Aorta (tissue), 5 donors: ENCODE results near the gene SRSF12. TPM values are rescaled to one million over a fixed set of nuclear protein-coding genes. Genes with fewer than 3 reads are reported as not detected.

ENCODE experiments used
- ATAC-seq: fragments of 200-7000 bp; cut with Tn5 transposase; one replicate; pipeline ENCODE4 v1.9.1; 2022; ENCODE audit warnings: moderate library complexity; ENCODE audit not compliant: low FRiP score
- DNase-seq, 2 donors: peaks; one replicate each; pipeline ENCODE4 v3.0.0-alpha.2; 2020
- H3K27ac ChIP-seq, 2 donors: one replicate each; pipeline ENCODE4 v1.5.1; 2013; ENCODE audit warnings: low read length in 2 of 2, mild to moderate bottlenecking in 2 of 2, moderate library complexity in 2 of 2, control low read depth in 1 of 2, inconsistent platforms in 1 of 2, low read depth in 1 of 2
- H3K27me3 ChIP-seq, 2 donors: one replicate each; pipeline ENCODE4 v1.6.1; 2013; ENCODE audit warnings: control low read depth in 1 of 2, low read length in 1 of 2, mild to moderate bottlenecking in 1 of 2, moderate library complexity in 1 of 2; ENCODE audit not compliant: insufficient read depth in 2 of 2, control insufficient read depth in 1 of 2
- H3K36me3 ChIP-seq, 2 donors: one replicate each; pipeline ENCODE4 v1.6.1; 2013; ENCODE audit warnings: control low read depth in 1 of 2, low read length in 1 of 2, mild to moderate bottlenecking in 1 of 2; ENCODE audit not compliant: insufficient read depth in 2 of 2, control insufficient read depth in 1 of 2
- H3K4me1 ChIP-seq, 2 donors: one replicate each; pipeline ENCODE4 v1.6.1; 2013; ENCODE audit warnings: low read length in 2 of 2, control low read depth in 1 of 2, mild to moderate bottlenecking in 1 of 2, moderate library complexity in 1 of 2; ENCODE audit not compliant: insufficient read depth in 2 of 2, control insufficient read depth in 1 of 2
- H3K4me3 ChIP-seq, 2 donors: one replicate each; pipeline ENCODE4 v1.5.1; 2013; ENCODE audit warnings: low read length in 2 of 2, control low read depth in 1 of 2, mild to moderate bottlenecking in 1 of 2
- H3K9me3 ChIP-seq: one replicate; pipeline ENCODE4 v1.6.1; 2013; ENCODE audit warnings: mild to moderate bottlenecking, low read length; ENCODE audit not compliant: control insufficient read depth
- WGBS, 2 donors: extraction: QIAGEN DNeasy Blood & Tissue Kit; methylation state at CpG; one replicate each; pipeline ENCODE4 v1.1.7; 2013; 5-methylcytosine and 5-hydroxymethylcytosine counted together
- intact Hi-C, 2 donors: fragments of 100-400 bp; cut with DNase I; formaldehyde crosslinking; loops; one replicate each; pipeline versions ENCODE4 v1.14.2 to v1.15.0; 2022
- polyA plus RNA-seq, 2 donors: library from polyadenylated mRNA; stranded (reverse); fragments of 200-250 nt; gene quantifications; one replicate each; pipeline ENCODE4 v1.2.3, GENCODE V29; 2013
- total RNA-seq, 2 donors: library from RNA; stranded (reverse); fragmentation: NEBNext Ultra II Directional; extraction: Animal tissue kit (Norgen Biotek cat#: 25700); gene quantifications; one replicate each; pipeline ENCODE4 v1.2.1, GENCODE V29; 2021
- donor health status: healthy with polysubstance abuse.
- donor health status: Bipolar disorder and iron deficiency.
- donor health status: DM: no; HTN: no; CAD: no.
- donor health status: DM: no; HTN: no; CAD: no.
- donor health status: DM: yes; HTN: yes; CAD: no.

The SRSF12 gene
- total and polyA plus RNA-seq, 4 donors, result 0.25 to 1.9 (median 0.98) TPM

DNA sequence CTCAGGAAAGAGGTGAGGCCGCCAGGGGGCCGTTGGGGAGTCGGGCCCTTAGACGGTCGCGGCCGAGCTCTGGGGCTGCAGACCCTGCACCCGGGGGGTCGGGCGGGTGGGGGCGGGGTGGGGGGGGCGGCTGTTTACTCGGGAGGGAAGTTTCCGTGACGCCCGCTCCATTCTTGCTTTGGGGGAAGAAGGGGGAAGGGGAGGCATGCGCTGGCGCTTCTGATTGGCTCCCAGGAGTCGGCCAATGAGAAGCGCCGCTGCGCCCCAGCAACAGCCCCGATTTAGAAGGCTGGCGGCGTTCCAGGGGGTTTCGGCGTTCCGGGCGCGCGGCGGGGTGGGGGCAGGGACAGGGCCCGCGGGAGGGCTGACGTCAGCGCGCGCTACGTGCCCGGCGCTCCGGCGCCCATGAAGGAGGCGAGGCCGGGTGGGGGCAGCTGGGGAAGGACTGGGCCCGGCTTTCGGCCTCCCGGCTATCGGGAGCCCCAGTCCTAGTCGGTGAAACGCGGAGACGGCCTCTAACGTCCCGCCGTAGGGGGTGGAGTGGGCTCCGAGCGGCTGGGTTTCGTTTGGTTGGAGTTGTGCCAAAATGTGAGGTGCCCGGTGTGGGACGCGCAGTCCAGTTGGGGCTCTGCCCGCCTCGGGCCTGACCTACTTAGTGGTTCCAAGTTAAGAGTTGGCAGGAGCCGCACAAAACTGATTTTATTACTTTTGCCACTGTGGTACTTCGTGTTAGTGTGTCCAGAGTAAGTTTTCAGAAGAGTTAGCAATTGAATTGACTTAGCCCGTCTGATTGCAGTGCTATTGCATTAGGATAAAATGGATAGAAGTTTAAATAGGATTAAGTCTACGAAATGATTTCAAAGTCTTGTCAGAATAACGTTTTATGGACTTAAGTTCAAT lies 36.2 kb downstream of the SRSF12 start:
- H3K27me3 ChIP-seq, result no peaks in the 10 kb centered on the region
- H3K9me3 ChIP-seq, result no peaks in the 10 kb centered on the region
- peak overlapping the region; percentile 99 to 100 for H3K27ac ChIP-seq
- intact Hi-C loops, result loop anchor here (2.0 to 5.0 kb wide), 7 partner anchors 17 to 271 kb away; partner anchors contain the start of genes SRSF12 (in 2 of the 2) and UBE2J1 (in 1 of the 2)
- 0% methylated on average over 60 to 69 of the region's 69 CpGs for WGBS, 2 donors
- DNase-seq (peak; percentile 99 to 100), ATAC-seq (peak; percentile 90)
- H3K4me1 ChIP-seq, result peaks cover 0 to 2% of the 10 kb centered on the region in 2 donors
- H3K4me3 ChIP-seq, result peak overlapping the region; percentile 85 to 95
- peaks cover 0 to 4% of the 10 kb centered on the region in 2 donors for H3K36me3 ChIP-seq

- ATAC-seq (no peak), DNase-seq (no peak)
- peaks cover 0 to 4% of the 10 kb centered on the region in 2 donors for H3K36me3 ChIP-seq
- H3K9me3 ChIP-seq, result no peaks in the 10 kb centered on the region
- peak overlapping the region; percentile 99 to 100 for H3K27ac ChIP-seq
- WGBS, 2 donors, result 0% methylated on average over 16 to 36 of the region's 36 CpGs
- H3K4me1 ChIP-seq, result peaks cover 0 to 2% of the 10 kb centered on the region in 2 donors
- no peaks in the 10 kb centered on the region for H3K27me3 ChIP-seq
- peak overlapping the region; percentile 80 to 85 for H3K4me3 ChIP-seq
- intact Hi-C loops, result loop anchor here (5.0 kb wide), 4 partner anchors 36 to 271 kb away; partner anchors contain the start of genes SRSF12 (in 2 of the 2) and UBE2J1 (in 1 of the 2)
Observed at GRCh38 chr6:89081129-89081422, 36.8 kb downstream of the SRSF12 start.

DNA sequence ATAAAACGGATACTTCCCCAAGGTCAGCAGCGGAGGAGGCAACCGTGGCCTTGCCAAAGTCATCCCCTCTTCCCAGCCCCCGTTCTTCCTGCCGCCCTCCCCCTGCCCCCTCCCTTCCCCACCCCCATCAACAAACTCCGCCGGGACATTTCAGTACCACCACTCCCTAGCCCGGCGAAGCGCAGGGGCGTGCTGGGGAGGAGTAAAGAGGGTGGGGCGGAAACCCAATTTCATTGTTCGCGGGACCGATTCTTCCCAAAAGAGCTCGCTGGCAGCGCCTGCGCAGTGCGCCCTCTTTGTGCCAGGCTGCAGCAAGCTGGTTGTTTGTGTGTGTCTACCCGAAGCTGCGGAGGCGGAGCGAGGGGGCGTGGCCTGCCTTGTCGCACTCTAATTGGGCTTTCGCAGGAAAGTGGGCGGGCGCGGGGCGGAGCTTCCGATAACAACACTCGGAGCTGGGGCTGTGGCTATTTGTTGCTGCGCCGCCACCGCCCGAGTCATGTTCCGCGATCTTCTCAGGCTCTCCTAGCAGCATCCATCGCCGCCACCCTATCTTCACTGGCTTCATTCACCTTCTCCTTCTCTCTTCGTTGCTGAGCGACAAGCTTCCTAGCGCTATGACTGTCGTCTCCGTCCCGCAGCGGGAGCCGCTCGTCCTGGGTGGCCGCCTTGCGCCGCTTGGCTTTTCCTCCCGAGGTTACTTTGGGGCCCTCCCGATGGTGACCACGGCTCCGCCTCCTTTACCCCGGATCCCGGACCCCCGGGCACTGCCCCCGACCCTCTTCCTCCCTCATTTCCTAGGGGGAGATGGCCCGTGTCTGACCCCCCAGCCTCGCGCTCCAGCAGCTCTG lies 37.4 kb downstream of the SRSF12 start, which contains the start of gene PNRC1:
Gene PNRC1, plus strand, starts transcription at position 471 of the 848 bp plus-strand sequence. Its CDS starts 144 bp downstream, at position 615.
- no peaks in the 10 kb centered on the region for H3K9me3 ChIP-seq
- DNase-seq (peak; percentile 100), ATAC-seq (peak; percentile 96)
- no peaks in the 10 kb centered on the region for H3K27me3 ChIP-seq
- H3K27ac ChIP-seq, result peak within 1 kb of the TSS; percentile 99 to 100
- peaks cover 0 to 2% of the 10 kb centered on the region in 2 donors for H3K4me1 ChIP-seq
- intact Hi-C loops, result loop anchor here (5.0 kb wide), 4 partner anchors 37 to 272 kb away; partner anchors contain the start of genes SRSF12 (in 2 of the 2) and UBE2J1 (in 1 of the 2)
- H3K4me3 ChIP-seq, result peak within 1 kb of the TSS; percentile 89 to 95
- WGBS, 2 donors, result 0% methylated on average over 60 to 63 of the region's 63 CpGs
- H3K36me3 ChIP-seq, result peaks cover 0 to 4% of the 10 kb centered on the region in 2 donors

DNA sequence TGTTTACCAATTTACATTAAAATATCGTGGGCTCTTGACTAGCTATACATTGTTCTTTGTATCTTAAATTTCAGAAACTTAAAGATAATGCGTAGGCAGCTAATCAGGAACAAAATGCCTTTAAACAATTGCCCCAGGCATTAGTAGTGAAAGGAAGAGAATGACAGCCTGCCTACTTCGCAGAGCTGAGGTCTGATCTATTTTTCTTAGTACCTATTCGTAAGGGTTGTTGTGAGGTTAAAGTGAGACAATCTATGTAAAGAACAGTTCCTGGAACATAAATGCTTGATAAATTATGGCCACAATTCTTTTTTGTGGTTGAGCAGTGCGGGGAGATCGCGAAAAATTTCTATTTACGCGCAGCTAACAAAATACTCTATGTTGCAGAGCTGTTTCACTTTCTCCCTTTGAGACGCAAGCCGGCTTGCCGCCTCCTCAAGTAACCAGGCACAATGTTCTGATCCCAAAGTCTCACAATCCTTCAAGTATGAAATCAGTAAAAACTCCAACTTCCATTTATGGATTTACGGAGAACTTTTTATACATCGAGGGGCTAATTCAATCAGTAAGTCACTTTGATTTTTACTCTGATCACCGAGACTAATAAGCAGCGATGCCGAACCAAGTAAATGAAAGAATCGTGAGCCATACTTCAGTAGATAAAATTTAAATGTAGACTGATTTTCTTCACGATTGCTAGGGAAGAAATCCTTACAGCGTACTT lies 38.2 kb downstream of the SRSF12 start:
- Histone ChIP-seq H3K4me3 (peak overlapping the region; percentile 88 to 89), H3K4me1 (no peaks in the 10 kb centered on the region), H3K36me3 (peaks cover 0 to 2% of the 10 kb centered on the region in 2 donors), H3K27me3 (no peaks in the 10 kb centered on the region), H3K9me3 (no peaks in the 10 kb centered on the region), H3K27ac (peak overlapping the region; percentile 46 to 59)
- no peak for ATAC-seq
- DNase-seq, result peak in 1 of 2 donors; percentile 62
- intact Hi-C loops, result loop anchor here (5.0 kb wide), 6 partner anchors 38 to 273 kb away; partner anchors contain the start of genes SRSF12 (in 2 of the 2) and UBE2J1 (in 1 of the 2)
- WGBS, 2 donors, result 0% methylated on average over 20 of the region's 20 CpGs

DNA sequence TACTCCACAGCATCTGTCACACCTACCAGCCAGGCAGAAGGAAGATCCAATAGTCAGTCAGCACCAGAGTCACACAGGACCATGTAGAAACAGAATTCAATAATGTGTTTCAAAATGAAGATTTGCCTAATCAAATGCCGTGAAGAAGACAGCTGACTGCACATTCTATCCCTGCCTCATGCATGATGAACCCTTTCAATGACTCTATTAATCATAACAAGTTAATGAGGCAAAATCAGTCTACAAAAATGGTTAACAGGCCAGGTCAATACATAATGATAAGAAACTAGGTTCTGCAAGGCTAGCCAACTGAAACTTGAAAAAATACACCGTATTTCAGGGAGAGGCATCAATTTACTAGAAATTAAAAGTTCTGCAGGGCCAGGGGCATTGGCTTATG lies 44.0 kb downstream of the SRSF12 start:
- no peak overlapping the region for H3K27ac ChIP-seq
- no peak for DNase-seq
- intact Hi-C loops, result no loop called here

GRCh38 chr6:89073014-89073620 lies 44.8 kb downstream of the SRSF12 start:
- Histone ChIP-seq H3K27ac (no peak overlapping the region), H3K27me3 (no peaks in the 10 kb centered on the region), H3K36me3 (no peaks in the 10 kb centered on the region), H3K4me3 (no peak overlapping the region), H3K4me1 (no peaks in the 10 kb centered on the region), H3K9me3 (no peaks in the 10 kb centered on the region)
- intact Hi-C loops, result no loop called here
- no peak for DNase-seq
- ATAC-seq, result peak; percentile 15
- 53 to 61% methylated on average over 4 of the region's 4 CpGs for WGBS, 2 donors

More for the DNA sequence above, 44.0 kb downstream of the SRSF12 start:
- Histone ChIP-seq H3K9me3 (no peaks in the 10 kb centered on the region), H3K4me3 (no peak overlapping the region), H3K4me1 (no peaks in the 10 kb centered on the region), H3K27me3 (no peaks in the 10 kb centered on the region), H3K36me3 (no peaks in the 10 kb centered on the region)
- 88 to 93% methylated on average over 2 of the region's 2 CpGs for WGBS, 2 donors
- no peak for ATAC-seq

DNA sequence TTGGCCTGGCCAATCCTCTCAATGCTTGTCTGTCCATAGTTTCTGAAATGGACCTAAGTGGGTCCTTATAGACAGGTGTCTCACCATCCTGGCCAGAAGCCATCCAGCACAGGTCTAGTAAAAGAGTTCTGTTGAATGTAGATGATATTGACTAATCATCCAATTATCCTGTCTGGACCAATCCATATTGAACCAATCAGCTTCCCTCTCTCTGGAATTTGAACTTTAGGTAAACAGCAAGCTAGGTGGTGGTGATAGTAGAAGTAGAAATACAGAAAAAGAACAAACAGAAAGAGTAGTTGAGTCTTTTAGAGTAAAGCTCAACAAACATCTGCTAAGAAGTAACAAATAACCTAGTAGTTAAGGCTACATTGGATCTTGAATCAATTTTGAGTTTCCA lies 46.8 kb downstream of the SRSF12 start:
- ATAC-seq, result no peak
- H3K9me3 ChIP-seq, result no peaks in the 10 kb centered on the region
- H3K36me3 ChIP-seq, result no peaks in the 10 kb centered on the region
- DNase-seq, result no peak
- no peaks in the 10 kb centered on the region for H3K4me1 ChIP-seq
- intact Hi-C loops, result no loop called here
- no peak overlapping the region for H3K27ac ChIP-seq
- H3K27me3 ChIP-seq, result no peaks in the 10 kb centered on the region
- H3K4me3 ChIP-seq, result no peak overlapping the region
